Left ventricle myocardium inferior (tissue), 1 donor: ENCODE data around the gene MAP3K10. TPM values are rescaled to one million over a fixed set of nuclear protein-coding genes. Genes with fewer than 3 reads are reported as not detected.
"Not testable (repeated sequence)": the region's sequence is repeated elsewhere in the genome, so short reads cannot be mapped to it uniquely, and the experiment has no call there.

Source experiments
- DNase-seq: peaks from one replicate; pipeline ENCODE4 v3.0.0-alpha.2; 2020
- H3K27ac ChIP-seq: fragments of 200-600 bp; replicated peaks from 2 replicates; pipeline ENCODE4 v1.8.0; 2021
- H3K27me3 ChIP-seq: fragments of 200-600 bp; 2 replicates; pipeline ENCODE4 v1.8.0; 2021; ENCODE audit warnings: low read depth
- H3K36me3 ChIP-seq: fragments of 200-600 bp; 2 replicates; pipeline ENCODE4 v1.8.0; 2021
- H3K4me1 ChIP-seq: fragments of 200-600 bp; 2 replicates; pipeline ENCODE4 v1.8.0; 2021
- H3K4me3 ChIP-seq: fragments of 200-600 bp; 2 replicates; pipeline ENCODE4 v1.8.0; 2021; ENCODE audit warnings: mild to moderate bottlenecking, moderate library complexity
- H3K9me3 ChIP-seq: fragments of 200-600 bp; replicated peaks from 2 replicates; pipeline ENCODE4 v1.8.0; 2021
- intact Hi-C: fragments of 100-400 bp; cut with micrococcal nuclease; formaldehyde crosslinking; loops from one replicate; pipeline ENCODE4 v1.11.0; 2022
- long read RNA-seq: library from polyadenylated mRNA; unstranded; transcript quantifications from one replicate; pipeline ENCODE4 v2.0.0, GENCODE V29; 2021
- total RNA-seq: library from RNA; stranded (reverse); fragmentation: NEBNext Ultra II Directional; extraction: Animal tissue kit (Norgen Biotek cat#: 25700); gene quantifications from one replicate; pipeline ENCODE4 v1.2.1, GENCODE V29; 2021
- TF ChIP-seq, protein P1 (sequence below): fragments of 200-600 bp; IDR thresholded peaks from 2 replicates; pipeline ENCODE4 v1.8.0; 2021; ENCODE audit warnings: antibody characterized with exemption, mild to moderate bottlenecking, borderline replicate concordance
- donor health status: DM: no; HTN: yes; CAD: no; lungs with severe emphysema.

The MAP3K10 gene
- total RNA-seq, result 17.1 TPM
- long read RNA-seq, partial matches to known transcripts, result 10 of 16 reads
- long read RNA-seq, other reads (novel, unspliced or antisense), result 3 of 16 reads

DNA sequence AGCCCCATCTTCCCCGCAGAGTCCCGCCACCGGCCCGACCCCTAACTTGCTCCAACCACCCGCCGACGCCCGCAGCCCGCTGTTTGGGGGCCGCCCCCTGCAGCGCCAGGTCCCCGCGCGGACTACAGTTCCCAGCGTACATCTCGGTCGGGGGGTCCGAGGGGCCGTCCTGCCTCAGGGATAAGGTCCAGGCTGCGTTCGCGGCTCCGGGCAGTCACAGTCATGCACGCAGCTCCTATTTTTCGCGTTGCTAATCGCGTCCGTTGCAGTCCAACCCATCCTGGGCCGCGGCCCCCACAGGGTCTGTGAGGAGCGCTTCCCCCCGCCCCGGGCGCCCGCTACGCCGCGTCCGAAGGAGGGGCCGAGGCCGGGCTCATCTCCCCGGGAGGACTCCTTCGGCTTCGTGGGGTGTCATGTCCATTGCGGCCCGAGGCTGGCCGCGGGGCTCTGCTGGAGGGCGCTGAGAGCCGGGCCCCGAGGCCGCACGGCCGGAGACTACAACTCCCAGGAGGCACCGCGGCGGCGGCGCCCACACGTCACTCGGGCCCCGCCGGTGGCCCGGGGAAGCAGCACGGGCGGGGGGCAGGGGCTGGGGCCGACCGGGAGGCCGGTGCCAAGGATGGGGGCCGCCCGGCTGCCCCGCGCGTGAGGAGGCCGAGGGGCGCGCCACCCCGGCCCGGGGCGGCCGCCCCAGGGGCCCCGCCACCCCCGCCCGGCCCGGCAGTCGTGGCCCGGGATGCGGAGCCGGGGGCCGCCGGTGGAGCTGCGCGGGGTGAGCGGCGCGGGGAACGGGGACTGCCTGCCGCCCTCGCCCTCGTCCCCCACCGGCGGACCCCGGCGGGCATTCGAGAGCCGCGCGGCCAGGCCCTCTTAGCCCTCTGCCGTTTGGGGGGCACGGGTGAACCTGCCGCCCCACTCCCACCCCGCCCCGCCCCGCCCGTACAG, at the start of gene MAP3K10:
TSS of gene MAP3K10 (plus strand) at position 536 of the 945 bp plus-strand sequence. CDS start 606 bp downstream, outside the sequence.
- intact Hi-C loops, result no loop called here
- H3K9me3 ChIP-seq, result no peaks in the 10 kb centered on the region
- H3K4me3 ChIP-seq, result peak within 1 kb of the TSS; percentile 96
- DNase-seq, result peak; percentile 80
- H3K27me3 ChIP-seq, result no peaks in the 10 kb centered on the region
- no peaks in the 10 kb centered on the region for H3K36me3 ChIP-seq
- TF ChIP-seq, protein P1, sequence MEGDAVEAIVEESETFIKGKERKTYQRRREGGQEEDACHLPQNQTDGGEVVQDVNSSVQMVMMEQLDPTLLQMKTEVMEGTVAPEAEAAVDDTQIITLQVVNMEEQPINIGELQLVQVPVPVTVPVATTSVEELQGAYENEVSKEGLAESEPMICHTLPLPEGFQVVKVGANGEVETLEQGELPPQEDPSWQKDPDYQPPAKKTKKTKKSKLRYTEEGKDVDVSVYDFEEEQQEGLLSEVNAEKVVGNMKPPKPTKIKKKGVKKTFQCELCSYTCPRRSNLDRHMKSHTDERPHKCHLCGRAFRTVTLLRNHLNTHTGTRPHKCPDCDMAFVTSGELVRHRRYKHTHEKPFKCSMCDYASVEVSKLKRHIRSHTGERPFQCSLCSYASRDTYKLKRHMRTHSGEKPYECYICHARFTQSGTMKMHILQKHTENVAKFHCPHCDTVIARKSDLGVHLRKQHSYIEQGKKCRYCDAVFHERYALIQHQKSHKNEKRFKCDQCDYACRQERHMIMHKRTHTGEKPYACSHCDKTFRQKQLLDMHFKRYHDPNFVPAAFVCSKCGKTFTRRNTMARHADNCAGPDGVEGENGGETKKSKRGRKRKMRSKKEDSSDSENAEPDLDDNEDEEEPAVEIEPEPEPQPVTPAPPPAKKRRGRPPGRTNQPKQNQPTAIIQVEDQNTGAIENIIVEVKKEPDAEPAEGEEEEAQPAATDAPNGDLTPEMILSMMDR, result no peak
- H3K4me1 ChIP-seq, result peaks cover 31% of the 10 kb centered on the region
- H3K27ac ChIP-seq, result peak within 1 kb of the TSS; percentile 95

DNA sequence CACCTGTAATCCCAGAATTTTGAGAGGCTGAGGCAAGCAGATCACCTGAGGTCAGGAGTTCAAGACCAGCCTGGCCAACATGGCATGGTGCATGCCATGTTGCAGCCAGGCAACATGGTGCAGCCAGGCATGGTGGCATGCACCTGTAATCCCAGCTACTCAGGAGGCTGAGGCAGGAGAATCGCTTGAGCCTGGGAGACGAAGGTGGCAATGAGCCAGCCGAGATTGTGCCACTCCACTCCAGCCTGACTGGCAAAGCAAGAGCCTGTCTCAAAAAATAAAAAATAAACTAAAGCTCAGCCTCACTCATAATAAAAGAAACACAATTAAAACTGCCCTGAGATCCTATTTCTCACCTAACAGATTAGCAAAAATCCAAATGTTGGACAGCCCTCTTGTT, 49.7 kb upstream of the MAP3K10 start:
- Histone ChIP-seq H3K27ac (no peak overlapping the region), H3K36me3 (no peaks in the 10 kb centered on the region), H3K27me3 (peaks cover 15% of the 10 kb centered on the region), H3K9me3 (peaks cover 7% of the 10 kb centered on the region), H3K4me1 (peaks cover 14% of the 10 kb centered on the region), H3K4me3 (no peak overlapping the region)
- TF ChIP-seq, protein P1, result no peak
- intact Hi-C loops, result no loop called here
- no peak for DNase-seq

DNA sequence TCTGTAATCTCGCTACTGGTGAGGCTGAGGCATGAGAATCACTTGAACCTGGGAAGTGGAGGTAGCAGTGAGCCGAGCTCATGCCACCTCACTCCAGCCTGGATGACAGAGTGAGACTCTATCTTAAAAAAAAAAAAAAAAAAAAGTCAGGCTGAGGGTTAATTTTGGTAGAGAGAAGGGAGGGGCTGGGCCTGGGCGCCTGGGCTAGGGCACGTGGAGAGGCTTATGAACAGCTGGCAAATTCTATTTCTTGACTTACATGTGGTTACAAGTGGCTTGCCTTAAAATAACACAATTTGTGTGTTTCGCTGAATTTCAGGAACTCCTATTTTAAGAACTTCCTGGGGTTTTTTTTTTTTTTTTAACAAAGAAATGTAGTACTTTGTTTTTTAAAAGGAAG, 47.6 kb upstream of the MAP3K10 start:
- Histone ChIP-seq H3K27ac (peak overlapping the region; percentile 9), H3K9me3 (peaks cover 4% of the 10 kb centered on the region), H3K4me3 (no peak overlapping the region), H3K4me1 (peaks cover 14% of the 10 kb centered on the region), H3K36me3 (no peaks in the 10 kb centered on the region), H3K27me3 (peaks cover 9% of the 10 kb centered on the region)
- intact Hi-C loops, result no loop called here
- TF ChIP-seq, protein P1, result no peak
- DNase-seq, result peak; percentile 28

DNA sequence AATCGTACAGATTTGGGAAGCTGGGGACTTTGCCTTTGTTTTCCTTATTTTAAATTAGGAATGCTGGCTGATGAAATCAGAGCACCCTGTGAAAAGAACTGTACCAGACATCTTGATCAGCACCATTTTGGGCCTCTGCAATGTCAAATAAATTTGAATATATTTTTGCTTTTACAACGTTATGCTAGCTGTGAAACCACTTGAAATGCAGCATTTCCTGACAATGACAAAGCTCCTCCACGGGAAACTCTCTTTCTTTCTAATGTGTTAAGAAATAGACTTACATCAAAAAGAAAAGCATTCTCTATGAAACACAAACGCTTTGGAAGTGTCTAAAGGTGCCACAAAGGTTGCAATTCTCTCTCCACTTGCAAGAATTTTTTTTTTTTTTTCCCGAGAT, 47.1 kb upstream of the MAP3K10 start:
- Histone ChIP-seq H3K27me3 (peaks cover 14% of the 10 kb centered on the region), H3K36me3 (no peaks in the 10 kb centered on the region), H3K9me3 (no peaks in the 10 kb centered on the region), H3K4me1 (peaks cover 14% of the 10 kb centered on the region), H3K27ac (peak overlapping the region; percentile 9), H3K4me3 (no peak overlapping the region)
- DNase-seq, result no peak
- intact Hi-C loops, result no loop called here
- TF ChIP-seq, protein P1, result no peak

DNA sequence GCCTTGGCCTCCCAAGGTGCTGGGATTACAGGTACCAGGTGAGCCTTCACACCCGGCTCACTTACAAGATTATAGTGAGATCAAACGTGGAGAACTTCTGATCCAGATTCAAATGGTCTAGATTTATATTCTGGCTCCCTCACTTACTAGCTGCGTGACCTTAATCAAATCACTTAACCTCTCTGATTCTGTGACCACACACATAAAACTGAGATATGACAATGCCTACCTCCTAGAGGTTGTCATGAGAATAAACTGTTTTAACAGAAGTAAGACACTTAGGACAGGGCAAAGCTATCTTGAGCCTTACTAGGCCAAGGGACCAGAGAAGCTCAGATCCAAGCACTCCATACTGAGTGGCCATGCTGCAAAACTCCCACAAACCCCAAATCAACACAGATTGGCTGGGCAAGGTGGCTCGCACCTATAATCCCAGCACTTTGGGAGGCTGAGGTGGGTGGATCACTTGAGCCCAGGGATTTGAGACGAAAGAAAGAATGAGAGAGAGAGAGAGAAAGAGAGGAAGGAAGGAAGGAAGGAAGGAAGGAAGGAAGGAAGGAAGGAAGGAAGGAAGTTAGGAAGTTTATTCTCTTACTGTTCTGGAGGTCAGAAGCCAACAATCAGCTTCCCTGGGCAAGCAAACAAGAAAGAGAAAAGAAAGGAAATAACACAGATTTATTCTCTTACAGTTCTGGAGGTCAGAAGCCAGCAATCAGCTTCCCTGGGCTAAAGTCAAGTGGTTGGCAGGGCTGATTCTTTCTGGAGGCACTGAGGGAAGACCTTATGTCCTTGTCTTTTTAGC, 46.1 kb upstream of the MAP3K10 start:
- Histone ChIP-seq H3K27me3 (peaks cover 16% of the 10 kb centered on the region), H3K36me3 (no peaks in the 10 kb centered on the region), H3K4me1 (peaks cover 14% of the 10 kb centered on the region), H3K27ac (no peak overlapping the region), H3K9me3 (no peaks in the 10 kb centered on the region), H3K4me3 (no peak overlapping the region)
- intact Hi-C loops, result no loop called here
- TF ChIP-seq, protein P1, result no peak
- no peak for DNase-seq

DNA sequence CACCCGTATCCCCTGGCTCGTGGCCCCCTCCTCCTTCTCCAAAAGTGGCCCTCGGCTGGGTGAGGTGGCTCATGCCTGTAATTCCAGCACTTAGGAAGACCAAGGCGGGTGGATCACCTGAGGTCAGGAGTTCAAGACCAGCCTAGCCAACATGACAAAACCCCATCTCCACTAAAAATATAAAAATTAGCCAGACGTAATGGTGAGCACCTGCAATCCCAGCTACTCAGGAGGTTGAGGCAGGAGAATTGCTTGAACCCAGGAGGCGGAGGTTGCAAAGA, 45.5 kb upstream of the MAP3K10 start:
- intact Hi-C loops, H3K27ac ChIP-seq, DNase-seq, H3K9me3 ChIP-seq, H3K36me3 ChIP-seq, H3K4me3 ChIP-seq: not testable (repeated sequence)
- Histone ChIP-seq H3K4me1 (peaks cover 14% of the 10 kb centered on the region), H3K27me3 (peaks cover 16% of the 10 kb centered on the region)
